ENCODE results near the gene SLC39A5. TPM values are rescaled to one million over a fixed set of nuclear protein-coding genes. Genes with fewer than 3 reads are reported as not detected.

Gene SLC39A5
- total and polyA plus RNA-seq, 8 donors, result 0.15 to 450 (median 8.0) TPM; not detected in 3

GRCh38 chr12:56206452-56207166 is 23.2 kb upstream of the SLC39A5 start:
- Histone ChIP-seq H3K9me3 (no peaks in the 10 kb centered on the region), H3K27ac (peak overlapping the region in 2 of 5 donors; percentile 4 to 34), H3K36me3 (peaks cover 58 to 77% (median 75%) of the 10 kb centered on the region in 4 donors), H3K4me3 (no peak overlapping the region), H3K27me3 (no peaks in the 10 kb centered on the region), H3K4me1 (peaks cover 0 to 18% (median 4%) of the 10 kb centered on the region in 4 donors)
- 54 to 74% (median 55%) methylated on average over 11 to 14 of the region's 14 CpGs for WGBS, 5 donors
- intact Hi-C loops (cut with DNase I; ENCODE audit: low total_unique reads), result no loop called here
- no peak for TF ChIP-seq POLR2A (IDR thresholded peaks at IDR 0.05)
- TF ChIP-seq CTCF (IDR thresholded peaks at IDR 0.05), result peak in 5 of 7 experiments; percentile 24 to 56 (median 52)
- peak; percentile 58 to 82 for DNase-seq

GRCh38 chr12:56208006-56208405 is 21.8 kb upstream of the SLC39A5 start:
- no peak overlapping the region for H3K27ac ChIP-seq
- no peaks in the 10 kb centered on the region for H3K27me3 ChIP-seq
- no peak for TF ChIP-seq CTCF (IDR thresholded peaks at IDR 0.05)
- no peak for TF ChIP-seq POLR2AphosphoS5 (IDR thresholded peaks at IDR 0.05)
- TF ChIP-seq POLR2A (IDR thresholded peaks at IDR 0.05), result no peak
- TF ChIP-seq EP300 (IDR thresholded peaks at IDR 0.05), result no peak
- DNase-seq, result peak in 1 of 2 donors; percentile 34
- intact Hi-C loops (cut with DNase I; ENCODE audit: low total_unique reads), result no loop called here
- no peaks in the 10 kb centered on the region for H3K9me3 ChIP-seq
- H3K4me3 ChIP-seq, result no peak overlapping the region
- peaks cover 0 to 12% (median 2%) of the 10 kb centered on the region in 4 donors for H3K4me1 ChIP-seq
- 77 to 91% (median 87%) methylated on average over 6 of the region's 6 CpGs for WGBS, 5 donors
- H3K36me3 ChIP-seq, result peaks cover 72 to 91% (median 89%) of the 10 kb centered on the region in 4 donors

- intact Hi-C loops (cut with DNase I; ENCODE audit: low total_unique reads), result no loop called here
- TF ChIP-seq POLR2A (IDR thresholded peaks at IDR 0.05), result no peak
- TF ChIP-seq POLR2AphosphoS5 (IDR thresholded peaks at IDR 0.05), result no peak
- TF ChIP-seq EP300 (IDR thresholded peaks at IDR 0.05), result no peak
- no peak for TF ChIP-seq CTCF (IDR thresholded peaks at IDR 0.05)
Observed at GRCh38 chr12:56212361-56212760, 17.5 kb upstream of the SLC39A5 start.

GRCh38 chr12:56213878-56214277 is 16.0 kb upstream of the SLC39A5 start:
- Histone ChIP-seq H3K4me3 (no peak overlapping the region), H3K36me3 (peaks cover 61 to 85% (median 81%) of the 10 kb centered on the region in 4 donors), H3K27me3 (no peaks in the 10 kb centered on the region), H3K4me1 (peaks cover 0 to 23% (median 10%) of the 10 kb centered on the region in 4 donors), H3K9me3 (no peaks in the 10 kb centered on the region), H3K27ac (no peak overlapping the region)
- intact Hi-C loops (cut with DNase I; ENCODE audit: low total_unique reads), result no loop called here
- no peak for DNase-seq
- TF ChIP-seq CTCF (IDR thresholded peaks at IDR 0.05), result no peak
- no peak for TF ChIP-seq POLR2A (IDR thresholded peaks at IDR 0.05)
- TF ChIP-seq EP300 (IDR thresholded peaks at IDR 0.05), result no peak
- no peak for TF ChIP-seq POLR2AphosphoS5 (IDR thresholded peaks at IDR 0.05)
- WGBS, 5 donors, result 74 to 86% (median 83%) methylated on average over 5 of the region's 5 CpGs

More at GRCh38 chr12:56212361-56212760, 17.5 kb upstream of the SLC39A5 start:
- peaks cover 0 to 13% (median 2%) of the 10 kb centered on the region in 4 donors for H3K4me1 ChIP-seq
- no peak for DNase-seq
- H3K27ac ChIP-seq, result no peak overlapping the region
- 72 to 91% (median 89%) methylated on average over 1 of the region's 1 CpG for WGBS, 5 donors
- H3K9me3 ChIP-seq, result no peaks in the 10 kb centered on the region
- no peak overlapping the region for H3K4me3 ChIP-seq
- H3K36me3 ChIP-seq, result peaks cover 76 to 100% (median 96%) of the 10 kb centered on the region in 4 donors
- H3K27me3 ChIP-seq, result no peaks in the 10 kb centered on the region
